Transverse colon (tissue), 1 donor: ENCODE data around the gene CALR.

Experiments
- EP300 ChIP-seq: sonication (generic); formaldehyde crosslinking; IDR thresholded peaks from one replicate; pipeline ENCODE4 v1.6.1; 2017; ENCODE audit warnings: antibody characterized with exemption, low read depth
- POLR2A ChIP-seq: fragments of 450-650 bp; IDR thresholded peaks from one replicate; pipeline ENCODE4 v1.6.1; 2016; ENCODE audit warnings: antibody characterized with exemption, mild to moderate bottlenecking, moderate library complexity

DNA sequence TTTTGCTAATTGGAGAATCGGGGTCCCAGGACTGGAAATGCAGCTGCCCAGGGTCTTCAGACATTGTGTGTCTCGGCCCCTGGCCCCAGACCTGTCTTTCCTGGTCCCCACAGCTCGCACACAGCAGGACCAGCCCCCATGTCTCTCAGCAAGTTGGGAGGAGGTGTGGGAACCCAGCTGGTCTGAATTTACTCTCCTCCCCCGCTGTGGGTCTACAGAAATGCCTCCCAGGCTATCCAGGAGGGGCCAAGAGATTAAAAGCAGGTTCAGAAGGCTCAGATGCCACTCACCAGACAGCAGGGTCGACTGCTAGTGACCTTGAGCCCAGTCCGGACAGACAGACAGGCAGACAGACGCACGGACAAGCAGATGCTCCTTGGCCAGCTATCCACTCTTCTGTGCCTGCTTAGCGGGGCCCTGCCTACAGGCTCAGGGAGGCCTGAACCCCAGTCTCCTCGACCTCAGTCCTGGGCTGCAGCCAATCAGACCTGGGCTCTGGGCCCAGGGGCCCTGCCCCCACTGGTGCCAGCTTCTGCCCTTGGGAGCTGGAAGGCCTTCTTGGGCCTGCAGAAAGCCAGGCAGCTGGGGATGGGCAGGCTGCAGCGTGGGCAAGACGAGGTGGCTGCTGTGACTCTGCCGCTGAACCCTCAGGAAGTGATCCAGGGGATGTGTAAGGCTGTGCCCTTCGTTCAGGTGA lies 31.0 kb downstream of the CALR start, which contains the start of gene DAND5:
- TF ChIP-seq POLR2A (no peak), EP300 (no peak)
